Choroid plexus epithelial cell (primary cell): ENCODE measurements around the gene TRAPPC5.

ENCODE experiments used
- DNase-seq: peaks from one replicate; pipeline ENCODE4 v3.0.0-alpha.2; 2010; ENCODE audit warnings: low read depth
- H3K4me3 ChIP-seq: 2 replicates; pipeline ENCODE4 v1.5.1; 2011; ENCODE audit warnings: low read depth, mild to moderate bottlenecking, control low read depth, low read length, moderate library complexity
- TF ChIP-seq, protein P1 (sequence below): conservative IDR thresholded peaks from 2 replicates; pipeline ENCODE4 v1.5.1; 2011; ENCODE audit warnings: low read depth, mild to moderate bottlenecking, control low read depth, inconsistent platforms, low read length, moderate library complexity

Gene TRAPPC5

DNA sequence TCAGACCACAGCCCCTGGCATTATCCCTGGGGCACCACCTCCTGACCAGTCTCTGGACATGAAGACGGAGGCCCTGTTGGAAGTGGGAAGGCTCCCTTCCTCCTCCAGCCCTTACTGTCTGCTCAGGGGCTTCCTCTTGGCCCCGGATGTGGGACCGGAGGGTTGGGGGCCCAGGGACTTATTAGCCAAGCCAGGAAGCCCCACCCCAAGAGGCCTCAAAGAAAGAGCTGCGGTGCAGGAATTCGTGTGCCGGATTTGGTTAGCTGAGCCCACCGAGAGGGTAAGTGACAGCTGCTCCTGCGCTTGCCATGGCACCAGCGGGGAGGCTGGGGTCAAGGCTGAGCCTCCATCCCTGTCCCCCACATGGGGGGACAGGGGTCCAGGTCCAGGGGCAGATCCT is 11.8 kb upstream of the TRAPPC5 start, which contains the start of gene RETN:
Gene RETN, plus strand, starts transcription at position 208 of the 400 bp plus-strand sequence. CDS start 278 bp downstream, outside the sequence.
- DNase-seq: no peak
- H3K4me3 ChIP-seq: no peak within 1 kb of the TSS
- TF ChIP-seq, protein P1, sequence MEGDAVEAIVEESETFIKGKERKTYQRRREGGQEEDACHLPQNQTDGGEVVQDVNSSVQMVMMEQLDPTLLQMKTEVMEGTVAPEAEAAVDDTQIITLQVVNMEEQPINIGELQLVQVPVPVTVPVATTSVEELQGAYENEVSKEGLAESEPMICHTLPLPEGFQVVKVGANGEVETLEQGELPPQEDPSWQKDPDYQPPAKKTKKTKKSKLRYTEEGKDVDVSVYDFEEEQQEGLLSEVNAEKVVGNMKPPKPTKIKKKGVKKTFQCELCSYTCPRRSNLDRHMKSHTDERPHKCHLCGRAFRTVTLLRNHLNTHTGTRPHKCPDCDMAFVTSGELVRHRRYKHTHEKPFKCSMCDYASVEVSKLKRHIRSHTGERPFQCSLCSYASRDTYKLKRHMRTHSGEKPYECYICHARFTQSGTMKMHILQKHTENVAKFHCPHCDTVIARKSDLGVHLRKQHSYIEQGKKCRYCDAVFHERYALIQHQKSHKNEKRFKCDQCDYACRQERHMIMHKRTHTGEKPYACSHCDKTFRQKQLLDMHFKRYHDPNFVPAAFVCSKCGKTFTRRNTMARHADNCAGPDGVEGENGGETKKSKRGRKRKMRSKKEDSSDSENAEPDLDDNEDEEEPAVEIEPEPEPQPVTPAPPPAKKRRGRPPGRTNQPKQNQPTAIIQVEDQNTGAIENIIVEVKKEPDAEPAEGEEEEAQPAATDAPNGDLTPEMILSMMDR: no peak

DNA sequence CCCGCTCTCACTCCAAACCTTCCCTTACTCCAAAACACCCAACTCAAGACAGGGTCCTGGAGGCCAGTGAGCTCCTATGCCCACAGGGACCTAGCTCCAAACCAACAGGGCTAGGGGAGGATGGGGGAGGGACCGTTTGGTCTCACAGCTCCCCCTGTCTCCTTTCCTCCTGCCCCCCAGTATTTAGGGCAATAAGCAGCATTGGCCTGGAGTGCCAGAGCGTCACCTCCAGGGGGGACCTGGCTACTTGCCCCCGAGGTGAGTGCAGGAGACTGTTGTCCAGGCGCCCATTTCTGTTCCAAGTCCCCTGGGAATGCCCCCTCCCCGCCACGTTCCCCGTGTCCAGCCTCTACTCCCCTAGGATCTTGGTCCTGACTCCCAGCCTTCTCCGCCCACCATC is 11.0 kb upstream of the TRAPPC5 start:
- no peak overlapping the region for H3K4me3 ChIP-seq
- TF ChIP-seq, protein P1: no peak
- no peak for DNase-seq

DNA sequence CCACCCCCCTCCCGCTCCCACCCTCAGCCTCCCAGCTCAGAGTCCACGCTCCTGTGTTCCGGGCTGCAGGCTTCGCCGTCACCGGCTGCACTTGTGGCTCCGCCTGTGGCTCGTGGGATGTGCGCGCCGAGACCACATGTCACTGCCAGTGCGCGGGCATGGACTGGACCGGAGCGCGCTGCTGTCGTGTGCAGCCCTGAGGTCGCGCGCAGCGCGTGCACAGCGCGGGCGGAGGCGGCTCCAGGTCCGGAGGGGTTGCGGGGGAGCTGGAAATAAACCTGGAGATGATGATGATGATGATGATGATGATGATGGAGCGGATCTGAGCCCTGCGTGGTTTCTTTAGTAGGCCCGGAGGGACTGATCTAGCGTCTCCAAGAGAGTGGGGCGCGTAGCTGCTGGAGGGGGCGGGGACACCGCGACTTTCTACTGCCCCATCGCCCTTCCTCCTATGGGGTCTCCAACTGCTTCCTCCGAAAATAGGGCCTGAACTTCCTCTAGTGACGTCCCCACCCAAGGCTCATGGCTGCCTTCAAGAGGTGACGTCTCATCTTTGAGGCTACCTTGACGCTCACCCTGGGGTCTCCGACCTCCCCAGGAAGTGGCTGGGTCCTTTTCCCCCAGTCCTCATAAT is 10.4 kb upstream of the TRAPPC5 start:
- H3K4me3 ChIP-seq: no peak overlapping the region
- TF ChIP-seq, protein P1: no peak
- no peak for DNase-seq

DNA sequence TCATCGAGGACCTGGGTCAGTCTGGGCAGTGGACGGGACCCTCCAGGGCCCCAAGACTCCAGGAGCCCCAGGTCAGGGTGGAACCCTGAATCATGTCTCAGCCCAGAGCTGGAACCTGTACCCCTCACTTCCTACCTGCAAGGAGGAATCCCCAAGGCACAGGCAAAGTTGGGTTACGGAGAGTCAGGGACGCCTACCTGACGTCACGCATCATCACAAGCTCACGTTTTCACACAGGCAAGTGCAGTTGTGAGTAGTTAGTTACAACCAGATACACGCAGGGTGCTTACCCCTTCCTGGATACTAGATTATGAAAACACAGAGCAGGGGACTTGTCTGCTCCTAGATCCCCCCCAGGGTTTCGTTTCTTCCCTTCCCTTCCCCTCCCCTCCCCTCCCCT is 9.8 kb upstream of the TRAPPC5 start:
- H3K4me3 ChIP-seq: no peak overlapping the region
- TF ChIP-seq, protein P1: no peak
- DNase-seq: no peak

DNA sequence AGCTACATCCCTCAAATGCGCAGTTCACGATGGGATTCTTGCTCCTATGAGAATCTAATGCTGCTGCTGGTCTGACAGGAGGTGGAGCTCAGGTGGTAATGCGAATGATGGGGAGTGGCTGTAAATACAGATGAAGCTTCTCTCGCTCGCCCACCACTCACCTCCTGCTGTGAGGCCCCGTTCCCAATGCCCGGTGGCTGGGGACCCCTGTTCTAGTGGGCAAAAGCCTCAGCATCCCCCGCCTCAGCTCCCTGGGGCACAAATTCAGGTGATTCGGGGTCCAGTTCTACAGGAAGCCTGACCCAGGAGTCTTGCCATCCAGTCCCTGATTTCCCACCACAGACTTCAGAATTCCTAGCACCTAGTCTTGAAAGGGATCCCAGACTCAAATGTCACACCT is 8.1 kb upstream of the TRAPPC5 start:
- no peak for DNase-seq
- TF ChIP-seq, protein P1: no peak
- H3K4me3 ChIP-seq: no peak overlapping the region

DNA sequence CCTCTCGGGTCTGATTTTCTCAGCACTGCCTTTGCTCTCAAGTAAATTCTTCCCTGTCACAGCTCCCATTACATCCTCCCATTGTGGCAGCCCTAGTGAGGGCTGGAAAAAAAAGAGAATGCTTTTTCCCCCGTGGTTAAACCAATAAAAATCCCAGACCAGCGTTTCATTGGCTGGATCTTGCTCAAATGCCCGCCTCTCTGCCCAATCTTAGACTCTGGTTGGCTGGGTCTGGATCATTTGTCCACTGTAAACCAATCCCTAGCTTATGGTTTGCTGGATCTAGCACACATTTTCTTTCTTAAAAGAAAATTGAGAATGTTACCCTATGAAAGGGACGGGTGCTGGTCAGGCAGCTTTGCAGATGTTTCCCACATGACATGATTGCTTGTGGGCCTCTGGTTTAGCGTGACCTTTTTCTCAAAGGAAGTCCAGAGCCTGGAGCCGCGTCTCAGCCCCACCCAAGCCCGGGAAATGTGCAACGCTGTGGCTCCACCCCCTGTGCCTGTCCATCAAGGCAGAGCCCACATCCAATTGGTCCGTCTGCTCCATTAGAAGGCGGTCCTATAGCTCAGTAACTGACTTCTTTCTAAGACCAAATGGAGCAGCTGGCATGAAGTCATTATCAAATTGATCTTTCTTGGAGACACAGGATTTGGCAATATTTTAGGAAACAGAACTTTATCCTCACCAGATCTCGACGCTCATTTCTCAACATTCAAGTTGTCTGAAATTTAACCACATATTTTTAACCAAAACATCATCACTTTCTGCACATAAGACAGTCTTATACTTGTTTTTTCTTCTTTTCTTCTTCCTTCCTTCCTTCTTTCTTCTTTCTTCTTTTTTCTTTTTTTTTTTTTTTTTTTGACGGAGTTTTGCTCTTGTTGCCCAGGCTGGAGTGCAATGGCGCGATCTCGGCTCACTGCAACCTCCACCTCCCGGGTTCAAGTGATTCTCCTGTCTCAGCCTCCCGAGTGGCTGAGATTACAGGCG is 6.3 kb upstream of the TRAPPC5 start:
- H3K4me3 ChIP-seq: no peak overlapping the region
- TF ChIP-seq, protein P1: no peak
- DNase-seq: peak; percentile 69
